ENCODE results near the gene DYSF. TPM values are rescaled to one million over a fixed set of nuclear protein-coding genes. Genes with fewer than 3 reads are reported as not detected.

Gene DYSF
- total RNA-seq, 1 experiment from 2014 or later = 5.5 TPM

- peak; percentile 88 for TF ChIP-seq CTCF (conservative IDR thresholded peaks at IDR 0.05)
- no CpG with 5 or more reads among the region's 22 CpGs for WGBS (ENCODE audit: extremely low coverage, insufficient read length, low lambda C conversion rate)
- Histone ChIP-seq H3K4me1 (ENCODE audit: insufficient read depth, low read length) (0 out of 2 replicates have a peak, but pooled peaks cover 2% of the 10 kb centered on the region), H3T11ph (ENCODE audit: low read length) (no peak overlapping the region), H2BK20ac (ENCODE audit: low read depth, low read length, poor library complexity, severe bottlenecking) (no peak overlapping the region), H2AFZ (ENCODE audit: low read length) (no peak overlapping the region), H3K23ac (ENCODE audit: insufficient read length, low read depth, low read length) (no peak overlapping the region), H3K23me2 (ENCODE audit: insufficient read length, low read depth, low read length, poor library complexity, severe bottlenecking) (no peaks in the 10 kb centered on the region), H2BK15ac (ENCODE audit: low read depth, low read length) (no peak overlapping the region), H4K5ac (ENCODE audit: insufficient read length, low read depth, low read length) (no peak overlapping the region), H3K56ac (ENCODE audit: insufficient read length, low read depth, low read length) (no peak overlapping the region), H2AK5ac (ENCODE audit: insufficient read length, low read length) (no peak overlapping the region), H3K14ac (ENCODE audit: insufficient read depth, low read length) (no peak overlapping the region), H3K4ac (ENCODE audit: low read depth, low read length) (no peak overlapping the region), H3K9me3 (ENCODE audit: control insufficient read depth, low read depth, low read length) (no peaks in the 10 kb centered on the region), H3K4me2 (ENCODE audit: insufficient read depth, insufficient read length, low read length) (no peak overlapping the region), H3K18ac (ENCODE audit: insufficient read length, low read depth, low read length) (no peak overlapping the region), H4K8ac (replicated peaks; ENCODE audit: insufficient read length, low read depth, low read length) (no peak overlapping the region), H2BK5ac (ENCODE audit: insufficient read length, low read length) (no peak overlapping the region), H3K27ac (ENCODE audit: insufficient read length, low read depth, low read length) (no peak overlapping the region), H3K9ac (ENCODE audit: extremely low read depth, insufficient read length, low read length) (no peak overlapping the region), H4K20me1 (ENCODE audit: control insufficient read depth, insufficient read depth, insufficient read length) (no peaks in the 10 kb centered on the region), H3K79me1 (ENCODE audit: insufficient read depth, low read depth, low read length, poor library complexity, severe bottlenecking) (no peaks in the 10 kb centered on the region), H3K27me3 (ENCODE audit: insufficient read depth, low read length) (no peaks in the 10 kb centered on the region), H3K79me2 (ENCODE audit: insufficient read depth, low read length) (no peaks in the 10 kb centered on the region), H2BK12ac (ENCODE audit: insufficient read length, low read depth, low read length) (no peak overlapping the region), H4K91ac (ENCODE audit: insufficient read length, low read depth, low read length) (no peak overlapping the region), H2BK120ac (ENCODE audit: low read depth, low read length, poor library complexity, severe bottlenecking) (no peak overlapping the region)
- H3K27ac Mint-ChIP-seq = no peak overlapping the region
- DNase-seq = peak; percentile 78
- peaks cover 6 to 11% (median 7%) of the 10 kb centered on the region in 3 experiments for H3K36me3 Mint-ChIP-seq (ENCODE audit: insufficient read depth in 1 of 3, low read depth in 3 of 3)
- peaks cover 16% of the 10 kb centered on the region for H3K27me3 Mint-ChIP-seq (ENCODE audit: low read depth)
- peaks cover 15 to 20% of the 10 kb centered on the region in 2 experiments for H3K9me3 Mint-ChIP-seq
- H3K4me1 Mint-ChIP-seq = peaks cover 2 to 4% of the 10 kb centered on the region in 2 experiments; a peak in 2 of 4 replicates
- H3K4me3 Mint-ChIP-seq = no peak overlapping the region
These were observed 92.4 kb downstream of the DYSF start for GRCh38 chr2:71545572-71546274.

All from H9 (cell line).